Tongue (tissue), 2 donors: ENCODE data around the gene SUMO4. TPM values are rescaled to one million over a fixed set of nuclear protein-coding genes. Genes with fewer than 3 reads are reported as not detected.

Experiments used
- DNase-seq: peaks from one replicate; pipeline ENCODE4 v3.0.0-alpha.2; 2015
- total RNA-seq: library from RNA; depleted of rRNA; stranded (reverse); fragments of >200 nt; gene quantifications from one replicate; pipeline ENCODE4 v1.2.3, GENCODE V29; 2014

SUMO4 gene
- total RNA-seq, 1 donor from 2014 or later: 5.5 TPM

DNA sequence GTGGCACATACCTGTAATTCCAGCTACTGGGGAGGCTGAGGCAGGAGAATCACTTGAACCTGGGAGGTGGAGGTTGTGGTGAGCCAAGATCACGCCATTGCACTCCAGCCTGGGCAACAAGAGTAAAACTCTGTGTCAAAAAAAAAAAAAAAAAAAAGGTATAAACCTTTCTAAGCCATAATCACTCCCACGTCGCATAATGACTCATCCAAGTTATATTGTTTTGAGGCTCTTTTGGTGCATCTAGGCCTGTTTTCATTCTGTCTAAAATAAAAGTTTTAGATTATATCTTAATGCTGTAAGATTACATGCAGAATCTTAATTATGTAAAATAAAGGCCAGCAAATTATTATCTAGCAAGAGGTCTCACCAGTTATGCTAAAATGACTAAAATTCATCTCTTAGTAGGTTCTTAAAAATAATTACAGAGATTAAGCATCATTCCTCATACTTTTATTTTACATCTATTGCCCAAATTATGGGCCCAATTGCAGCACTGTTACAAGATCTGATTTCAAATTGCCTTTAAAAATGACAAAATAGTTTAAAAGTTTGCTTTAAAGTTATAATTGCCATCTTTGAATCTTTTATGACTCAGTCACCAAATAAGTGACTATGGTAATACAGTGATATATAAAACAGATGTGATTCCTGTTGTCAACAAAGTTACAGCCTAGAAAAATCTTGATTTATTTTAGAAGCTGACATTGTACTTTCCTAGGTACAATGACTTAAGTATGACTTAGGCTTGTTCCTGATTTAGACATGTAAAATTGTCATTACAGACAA lies 10.4 kb upstream of the SUMO4 start:
- DNase-seq: no peak

DNA sequence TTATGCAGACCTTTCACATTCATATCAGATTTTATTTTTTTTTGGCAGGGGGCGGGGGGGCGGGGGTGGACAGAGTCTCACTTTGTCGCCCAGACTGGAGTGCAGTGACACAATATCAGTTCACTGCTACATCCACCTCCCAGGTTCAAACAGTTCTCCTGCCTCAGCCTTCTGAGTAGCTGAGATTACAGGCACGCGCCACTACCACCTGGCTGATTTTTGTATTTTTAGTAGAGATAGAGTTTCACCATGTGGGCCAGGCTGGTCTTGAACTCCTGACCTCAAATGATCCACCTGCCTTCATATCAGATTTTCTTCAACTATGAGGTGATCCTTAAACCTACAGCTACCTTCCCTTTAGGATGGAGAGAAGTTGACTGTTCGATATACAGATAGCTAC lies 8.0 kb upstream of the SUMO4 start:
- DNase-seq: no peak

DNA sequence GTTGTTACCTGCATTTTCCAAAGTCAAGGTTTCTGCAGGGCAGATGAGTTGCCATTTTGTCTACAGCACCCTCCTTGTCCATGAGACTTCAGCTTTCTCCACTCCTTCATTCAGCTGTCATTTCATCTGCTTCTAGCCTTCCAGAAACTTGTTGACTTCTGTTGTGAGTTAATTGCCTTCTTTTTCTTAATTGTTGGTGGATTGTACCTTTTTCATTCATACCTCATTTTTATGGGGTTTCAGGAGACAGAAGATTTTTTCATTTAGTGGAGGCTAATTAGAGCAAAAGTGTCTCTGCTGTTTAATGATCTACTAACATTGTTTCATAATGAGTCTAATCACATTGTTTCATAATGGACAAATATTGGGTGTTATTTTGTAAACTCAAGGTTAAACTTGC lies 7.5 kb upstream of the SUMO4 start:
- no peak for DNase-seq

DNA sequence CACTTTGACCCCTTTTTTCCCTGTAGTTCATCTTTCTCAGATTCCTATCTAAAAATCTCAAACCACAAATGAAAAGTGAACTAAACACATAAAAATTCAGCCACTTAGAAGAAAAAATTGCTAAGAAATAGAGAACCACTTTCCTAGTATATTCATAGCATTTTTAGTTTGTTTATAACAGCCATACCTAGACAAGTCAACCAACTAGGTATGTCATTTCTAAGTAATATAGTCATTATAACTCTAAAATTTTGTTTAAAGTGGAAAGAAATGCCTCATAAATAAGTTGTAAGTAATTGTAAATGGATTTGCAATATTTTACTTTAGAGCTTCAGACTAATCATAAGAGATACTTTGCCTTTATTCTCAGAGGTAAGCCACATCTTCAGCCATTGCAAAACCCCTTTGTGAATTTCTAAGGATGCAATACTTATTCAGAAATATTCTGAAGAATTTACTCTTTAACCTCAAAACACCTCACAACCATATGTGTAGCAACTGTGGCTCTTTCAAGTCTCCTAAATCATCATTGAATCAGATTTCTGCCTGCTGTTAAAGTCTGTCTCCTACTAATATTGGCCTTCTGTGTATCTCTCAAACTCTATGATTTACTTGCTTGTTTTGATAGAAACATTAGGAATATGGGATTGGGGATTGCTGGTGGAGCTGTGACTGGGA lies 6.9 kb upstream of the SUMO4 start:
- no peak for DNase-seq

DNA sequence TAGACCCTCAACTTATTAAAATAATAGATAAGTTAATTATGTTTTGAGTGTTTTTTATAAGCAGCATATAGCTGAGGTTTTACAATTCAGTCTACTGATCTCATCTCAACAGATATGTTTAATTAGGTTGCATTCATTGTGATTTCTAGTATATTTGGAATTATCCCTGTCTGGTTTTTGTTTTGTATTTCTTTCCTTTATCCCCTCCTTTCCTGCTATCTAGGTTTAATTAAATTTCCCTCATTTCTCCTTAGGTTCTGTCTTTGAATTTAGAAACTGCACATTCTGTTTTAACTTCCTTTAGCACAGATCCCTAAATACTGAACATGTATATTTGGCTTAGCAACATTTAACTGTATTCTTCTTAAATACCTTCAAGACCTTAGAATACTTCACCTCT lies 4.9 kb upstream of the SUMO4 start:
- DNase-seq: no peak

DNA sequence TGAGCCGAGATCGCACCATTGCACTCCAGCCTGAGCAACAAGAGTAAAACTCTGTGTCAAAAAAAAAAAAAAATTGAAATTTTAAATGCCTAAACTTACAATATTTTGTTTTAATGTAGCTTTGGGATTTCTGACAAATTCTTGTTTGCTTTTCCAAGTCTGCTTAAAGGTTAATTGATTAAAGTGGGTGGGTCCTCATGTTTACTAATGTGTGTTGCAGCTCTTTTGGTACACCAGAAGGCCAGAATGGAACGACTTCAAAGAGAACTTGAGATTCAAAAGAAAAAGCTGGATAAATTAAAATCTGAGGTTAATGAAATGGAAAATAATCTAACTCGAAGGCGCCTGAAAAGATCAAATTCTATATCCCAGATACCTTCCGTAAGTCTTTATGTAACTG lies 2.7 kb upstream of the SUMO4 start:
- DNase-seq: no peak

DNA sequence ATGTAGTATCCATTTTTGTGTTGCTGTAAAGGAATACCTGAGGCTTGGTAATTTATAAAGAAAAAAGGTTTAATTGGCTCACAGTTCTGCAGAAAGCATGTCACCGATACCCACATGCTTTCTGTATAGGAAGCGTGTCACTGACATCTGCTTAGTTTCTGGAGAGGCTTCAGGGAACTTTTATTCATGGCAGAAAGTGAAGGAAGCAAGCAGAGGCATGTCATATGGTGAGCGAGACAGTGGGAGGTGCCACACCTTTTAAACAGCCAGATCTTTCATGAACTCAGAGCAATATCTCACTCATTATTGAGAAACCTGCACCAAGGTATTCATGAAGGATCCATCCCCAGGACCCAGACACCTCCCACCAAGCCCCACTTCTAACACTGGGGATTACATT lies 3.5 kb downstream of the SUMO4 start:
- no peak for DNase-seq

DNA sequence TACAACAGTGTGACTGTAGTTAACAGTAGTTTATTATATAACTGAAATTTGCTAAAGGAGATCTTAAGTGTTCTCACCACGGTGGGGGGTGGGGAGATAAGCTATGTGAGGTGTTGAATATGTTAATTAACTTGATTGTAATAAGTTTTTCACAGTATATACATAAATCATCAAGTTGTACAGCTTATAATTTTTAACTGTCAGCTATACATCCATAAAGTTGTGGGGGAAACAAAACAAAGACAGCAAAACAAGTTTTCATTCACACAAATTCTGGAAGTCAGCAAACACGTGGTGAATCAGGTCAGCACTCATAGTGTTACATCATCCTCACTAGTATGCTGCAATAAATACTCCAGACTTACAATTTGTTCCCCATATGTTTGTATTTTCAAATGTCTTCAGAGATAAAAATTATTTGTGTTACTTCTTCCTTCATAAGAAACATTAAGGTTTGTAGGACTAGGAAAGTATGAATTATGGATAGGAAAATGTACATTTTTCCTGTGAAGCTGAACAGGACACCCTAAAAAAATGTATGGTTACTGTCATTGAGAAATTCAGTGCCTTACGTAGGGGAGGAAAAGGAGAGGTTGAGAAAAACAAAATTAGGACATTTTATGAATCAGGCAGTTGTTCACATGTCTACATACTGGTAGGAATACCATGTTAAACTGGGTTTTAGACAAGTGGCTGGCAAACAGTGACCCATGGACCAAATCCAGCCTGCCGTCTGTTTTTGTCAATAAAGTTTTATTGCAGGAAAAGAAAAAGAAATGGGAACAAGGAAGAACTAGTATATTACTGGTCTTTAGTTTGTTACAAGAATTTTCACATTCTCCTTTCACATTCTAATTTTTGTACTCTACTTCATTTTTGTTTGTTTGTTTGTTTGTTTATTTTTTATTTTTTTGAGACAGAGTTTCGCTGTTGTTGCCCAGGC lies 6.0 kb downstream of the SUMO4 start:
- DNase-seq: no peak

DNA sequence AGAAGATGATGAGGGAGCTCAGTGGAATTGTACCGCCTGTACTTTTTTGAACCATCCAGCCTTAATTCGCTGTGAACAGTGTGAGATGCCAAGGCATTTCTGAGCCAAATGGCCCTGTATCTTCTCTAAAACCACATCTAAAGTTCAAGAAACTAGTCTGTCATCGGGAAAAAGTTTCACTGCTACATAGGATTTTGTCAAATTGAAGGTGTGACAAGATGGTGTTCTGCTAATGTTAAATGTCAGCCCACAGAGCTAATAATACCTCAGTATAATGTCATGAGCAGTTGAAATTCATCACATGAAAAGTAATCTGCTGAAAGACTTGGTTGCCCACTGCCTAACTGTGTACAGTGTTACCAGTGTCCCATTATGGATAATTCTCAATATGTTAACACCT lies 9.6 kb downstream of the SUMO4 start:
- no peak for DNase-seq

DNA sequence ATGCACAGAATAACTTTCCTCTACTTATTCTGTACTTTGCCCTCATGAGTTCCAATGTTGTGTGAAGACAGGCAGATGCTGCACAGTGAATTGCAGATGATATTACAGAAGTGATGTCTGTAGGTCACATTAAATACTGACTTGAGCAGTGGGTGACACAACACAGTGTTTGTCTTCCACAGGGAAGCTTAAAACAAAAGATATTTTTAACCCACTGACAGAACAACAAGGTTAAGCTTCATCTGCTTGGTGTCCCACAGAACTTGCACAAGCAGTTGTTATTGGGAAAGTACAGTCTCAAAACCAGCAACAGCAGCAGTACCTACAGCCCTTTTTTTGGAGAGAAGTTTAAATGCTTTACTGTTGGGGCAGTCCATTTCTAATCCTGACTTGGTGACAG lies 10.5 kb downstream of the SUMO4 start:
- no peak for DNase-seq

DNA sequence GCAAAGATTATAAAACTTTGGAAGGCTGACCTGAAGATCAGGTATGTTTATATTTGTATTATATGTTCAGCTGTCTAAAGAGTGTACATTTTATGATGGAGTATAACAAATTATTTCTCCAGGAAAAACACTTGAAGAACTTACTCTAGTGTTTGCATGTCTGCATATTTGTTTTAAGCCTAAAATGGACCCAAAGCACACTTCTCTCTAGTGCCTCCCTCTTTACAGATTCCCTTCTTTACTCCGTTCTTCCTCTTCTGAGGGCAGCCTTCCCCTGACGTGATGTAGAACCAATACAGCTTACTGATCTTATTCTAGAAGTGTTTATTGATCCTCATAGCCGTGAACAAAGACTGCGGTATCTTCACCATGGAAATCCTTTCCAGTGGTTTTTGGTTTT lies 13.9 kb downstream of the SUMO4 start:
- no peak for DNase-seq

DNA sequence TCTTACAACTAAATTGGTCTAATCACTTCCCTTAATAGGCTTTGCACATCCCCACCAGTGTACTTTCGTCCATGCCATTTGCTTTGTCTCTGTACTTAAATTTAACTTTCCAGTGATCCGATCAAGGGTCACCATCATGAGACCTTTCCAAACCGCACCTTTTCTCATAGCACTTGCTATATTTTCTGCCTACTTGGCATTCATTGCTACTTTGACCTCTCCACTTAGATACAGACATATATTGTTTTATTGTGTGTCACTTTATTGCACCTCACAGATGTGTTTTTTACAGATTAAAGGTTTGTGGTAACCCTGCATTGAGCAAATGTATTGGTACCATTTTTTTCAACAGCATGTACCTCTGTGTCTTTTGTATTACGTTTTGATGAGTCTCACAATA lies 14.8 kb downstream of the SUMO4 start:
- no peak for DNase-seq

DNA sequence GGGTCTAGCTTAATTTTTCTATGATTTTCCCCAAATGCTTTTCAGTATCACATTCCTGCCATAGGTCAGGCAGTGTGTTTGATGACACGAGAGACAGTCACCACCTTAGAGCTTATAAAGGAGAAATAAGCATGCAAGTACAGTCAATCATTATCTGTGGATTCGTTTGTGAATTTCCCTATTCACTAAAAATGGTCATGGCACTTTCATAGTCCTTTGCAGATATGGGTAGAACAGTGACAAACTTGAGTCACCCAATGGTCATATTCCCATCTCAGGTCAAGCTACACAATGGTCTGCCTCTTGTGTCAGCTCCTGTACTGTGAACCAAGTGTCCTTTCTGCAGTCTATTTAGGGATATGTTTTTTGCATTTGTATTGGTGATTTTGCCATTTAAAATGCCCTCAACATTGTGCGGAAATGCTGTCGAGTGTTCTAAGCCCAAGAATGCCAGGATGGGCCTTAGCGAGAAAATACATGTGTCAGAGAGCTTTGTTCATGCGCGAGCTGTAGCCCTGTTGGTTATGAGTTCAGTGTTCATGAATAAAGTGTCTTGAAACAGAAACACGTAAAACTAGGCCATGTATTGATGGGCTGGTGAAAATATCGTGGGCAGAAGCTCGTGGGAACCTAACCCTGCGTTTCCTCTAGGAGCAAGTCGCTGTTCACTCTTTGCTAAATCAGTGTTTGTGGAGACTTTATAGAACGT lies 19.8 kb downstream of the SUMO4 start:
- no peak for DNase-seq

DNA sequence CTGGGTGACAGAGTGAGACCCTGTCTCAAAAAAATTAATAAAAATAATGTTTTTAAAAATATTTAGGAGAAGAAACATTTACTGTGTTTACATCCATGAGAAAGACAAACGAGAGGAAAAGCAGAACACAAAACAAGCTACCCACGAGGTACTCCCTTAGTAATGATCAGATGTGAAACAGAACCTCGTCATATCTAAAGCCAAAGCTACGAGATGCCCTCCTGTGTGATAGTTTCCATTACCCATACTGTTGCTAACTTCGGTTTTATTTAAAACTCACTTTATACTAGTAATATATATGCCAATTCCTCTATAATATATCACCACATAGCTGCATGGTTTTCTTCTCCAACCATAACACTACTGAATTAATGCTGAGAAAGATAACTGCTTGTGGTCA lies 21.1 kb downstream of the SUMO4 start:
- DNase-seq: no peak

DNA sequence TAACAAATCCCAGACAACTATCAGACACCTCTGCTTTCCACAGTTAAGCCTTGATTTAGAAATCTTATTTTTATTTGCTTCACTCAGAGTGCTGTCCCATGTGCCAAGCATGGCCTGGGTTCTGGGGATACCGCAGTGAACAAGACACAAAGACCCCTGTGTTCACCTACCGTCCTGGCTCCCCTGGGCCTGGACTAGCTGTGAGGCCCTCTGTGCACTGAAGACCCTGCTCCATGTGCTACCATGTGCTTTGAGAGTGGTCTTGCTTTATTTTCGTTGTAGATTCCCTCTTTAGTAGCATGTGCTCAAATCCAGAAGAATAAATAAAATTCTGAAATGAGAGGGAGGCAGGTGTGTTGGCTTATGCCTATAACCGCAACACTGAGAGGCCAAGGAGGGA lies 22.5 kb downstream of the SUMO4 start:
- no peak for DNase-seq

DNA sequence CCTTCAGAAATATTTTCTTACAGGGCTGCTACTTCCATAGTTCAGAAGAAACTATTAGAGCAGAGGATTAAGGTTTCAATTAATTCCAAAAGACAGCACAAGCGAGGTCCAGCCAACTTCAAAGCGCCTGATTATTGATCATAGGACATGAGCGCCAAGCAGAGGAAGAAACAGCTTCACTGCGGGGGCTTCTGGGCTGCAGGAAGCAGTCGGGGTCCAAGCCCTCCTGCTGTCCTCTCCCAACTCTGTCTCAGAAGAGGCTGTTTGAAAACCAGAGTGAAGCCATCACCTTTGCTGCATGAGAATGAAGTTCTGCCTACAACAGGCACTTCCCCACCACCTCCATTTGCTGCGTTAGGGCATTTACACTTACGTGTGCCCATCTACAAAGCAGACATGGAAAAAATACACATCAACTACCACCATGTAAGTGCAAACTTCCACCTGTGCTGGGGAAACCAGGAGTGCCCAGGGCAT lies 23.9 kb downstream of the SUMO4 start:
- no peak for DNase-seq

DNA sequence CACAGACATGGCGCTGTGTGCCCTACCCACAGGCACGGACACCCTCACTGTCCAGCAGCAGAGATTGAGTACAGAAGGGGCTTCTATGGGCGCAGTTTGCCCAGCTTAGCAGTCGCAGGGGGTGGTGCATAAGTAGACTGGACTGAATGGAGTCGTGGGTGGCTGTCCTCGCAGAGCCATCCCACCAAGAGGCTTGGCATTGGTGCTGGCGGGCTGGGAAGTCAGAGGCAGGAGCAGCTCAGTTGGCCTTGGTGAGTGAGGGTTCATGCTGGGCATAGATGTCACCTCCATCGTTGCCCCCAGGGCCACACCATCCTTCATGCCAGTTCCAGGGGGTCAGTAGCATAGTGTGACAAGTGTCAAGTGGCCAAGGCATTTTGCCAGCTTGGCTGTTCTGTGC lies 25.2 kb downstream of the SUMO4 start:
- no peak for DNase-seq

DNA sequence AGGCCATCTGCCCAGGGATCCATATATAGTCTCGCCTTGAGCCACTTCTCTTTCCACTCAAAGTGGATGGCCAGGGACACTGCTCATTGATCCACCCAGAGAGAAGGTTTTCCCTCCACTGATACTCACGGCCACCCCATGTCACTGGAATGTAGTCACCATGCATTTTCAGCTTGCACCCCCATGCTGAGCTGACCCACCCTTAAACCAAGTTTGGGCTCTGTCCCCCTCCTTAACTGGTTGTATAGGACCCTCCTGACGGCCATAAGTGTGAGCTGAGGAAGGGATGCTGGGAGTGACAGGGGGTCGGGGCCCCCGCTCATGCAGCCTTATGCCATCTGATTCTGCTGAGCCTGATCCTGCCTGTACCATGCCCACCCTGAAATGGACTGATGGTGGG lies 25.7 kb downstream of the SUMO4 start:
- DNase-seq: no peak

DNA sequence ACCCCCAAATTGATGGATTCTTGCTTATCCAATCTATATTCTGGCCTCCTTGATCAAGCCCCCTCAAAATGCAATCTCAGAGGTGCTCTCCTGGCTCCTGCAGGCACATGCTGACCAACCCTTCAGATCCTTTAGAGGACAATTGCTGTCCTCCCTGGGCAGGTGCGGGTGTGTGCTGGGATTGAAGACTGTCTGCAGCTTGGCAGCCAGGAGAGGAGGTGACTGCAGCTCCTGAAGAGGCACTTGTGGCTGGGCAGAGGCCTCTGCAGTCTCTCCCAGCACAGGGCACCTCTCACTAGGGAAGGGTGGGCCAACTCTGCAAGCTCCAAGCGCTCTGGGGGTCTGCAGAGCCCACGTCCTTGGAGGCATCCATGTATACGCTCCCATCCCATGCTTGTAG lies 28.5 kb downstream of the SUMO4 start:
- DNase-seq: no peak

DNA sequence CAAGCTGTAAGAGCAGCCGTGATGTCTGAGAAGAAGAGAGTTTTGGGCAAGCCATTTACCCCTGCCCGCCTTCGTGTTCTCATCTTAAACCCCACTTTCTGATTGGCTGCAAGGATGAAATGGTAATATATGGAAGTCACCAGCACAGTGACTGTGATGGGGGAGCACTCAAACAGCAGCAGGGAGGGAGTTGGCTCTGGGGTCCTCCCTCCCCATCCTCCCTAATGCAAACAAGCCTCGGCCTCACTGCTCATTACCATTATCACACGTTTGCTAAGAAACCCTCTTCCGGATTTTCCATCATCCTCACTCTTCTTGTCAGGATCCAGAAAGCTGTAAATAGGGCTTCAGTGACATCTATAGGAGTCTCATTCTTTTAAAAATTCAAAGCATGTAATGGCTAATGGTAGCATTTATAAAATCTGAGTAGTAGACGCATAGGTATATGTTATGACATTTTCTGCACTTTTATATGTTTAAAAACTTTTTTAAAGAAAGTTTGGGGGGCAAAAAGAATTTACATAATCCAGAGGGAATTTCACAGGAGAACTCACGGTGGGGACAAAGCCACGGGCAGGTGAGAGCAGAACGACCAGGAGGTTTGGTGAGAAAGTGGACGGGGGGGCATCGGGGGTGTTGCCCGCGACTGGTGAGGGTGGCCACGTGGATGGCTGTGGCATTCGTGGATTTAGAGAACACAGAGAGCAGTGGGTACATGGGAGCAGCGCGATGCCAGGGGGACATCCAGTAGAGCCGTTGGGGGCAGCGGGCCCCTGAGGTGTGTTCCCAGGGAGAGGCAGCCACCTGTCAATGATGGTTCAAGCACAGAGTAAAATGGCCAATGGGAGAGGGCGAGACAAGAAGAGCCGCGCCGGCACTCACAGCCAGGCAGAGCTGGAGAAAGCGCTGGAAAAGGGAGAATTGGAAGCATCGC lies 29.6 kb downstream of the SUMO4 start:
- DNase-seq: no peak
